Embryonic facial prominence (tissue), 1 donor: ENCODE measurements around the gene TMEM221.

Experiments used
- DNase-seq: peaks from one replicate; pipeline ENCODE4 v3.0.0-alpha.2; 2016; ENCODE audit errors: extremely low spot score

The TMEM221 gene

DNA sequence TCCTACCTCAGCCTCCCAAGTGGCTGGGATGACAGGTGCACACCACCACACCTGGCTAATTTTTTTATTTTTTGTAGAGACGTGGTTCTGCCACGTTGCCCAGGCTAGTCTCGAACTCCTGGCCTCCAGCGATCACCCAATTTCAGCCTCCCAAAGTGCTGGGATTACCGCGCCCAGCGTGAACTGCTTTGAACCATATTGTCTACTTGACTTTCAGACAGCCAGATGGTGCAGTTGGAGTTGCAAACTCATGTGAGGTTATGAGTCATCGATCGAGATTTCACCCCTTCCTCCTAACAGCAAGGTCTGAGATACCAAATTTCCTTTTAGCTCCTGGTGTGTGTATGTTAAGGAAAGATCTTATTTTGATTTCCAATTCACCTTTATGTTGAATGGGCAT is 24.6 kb upstream of the TMEM221 start:
- DNase-seq: no peak

DNA sequence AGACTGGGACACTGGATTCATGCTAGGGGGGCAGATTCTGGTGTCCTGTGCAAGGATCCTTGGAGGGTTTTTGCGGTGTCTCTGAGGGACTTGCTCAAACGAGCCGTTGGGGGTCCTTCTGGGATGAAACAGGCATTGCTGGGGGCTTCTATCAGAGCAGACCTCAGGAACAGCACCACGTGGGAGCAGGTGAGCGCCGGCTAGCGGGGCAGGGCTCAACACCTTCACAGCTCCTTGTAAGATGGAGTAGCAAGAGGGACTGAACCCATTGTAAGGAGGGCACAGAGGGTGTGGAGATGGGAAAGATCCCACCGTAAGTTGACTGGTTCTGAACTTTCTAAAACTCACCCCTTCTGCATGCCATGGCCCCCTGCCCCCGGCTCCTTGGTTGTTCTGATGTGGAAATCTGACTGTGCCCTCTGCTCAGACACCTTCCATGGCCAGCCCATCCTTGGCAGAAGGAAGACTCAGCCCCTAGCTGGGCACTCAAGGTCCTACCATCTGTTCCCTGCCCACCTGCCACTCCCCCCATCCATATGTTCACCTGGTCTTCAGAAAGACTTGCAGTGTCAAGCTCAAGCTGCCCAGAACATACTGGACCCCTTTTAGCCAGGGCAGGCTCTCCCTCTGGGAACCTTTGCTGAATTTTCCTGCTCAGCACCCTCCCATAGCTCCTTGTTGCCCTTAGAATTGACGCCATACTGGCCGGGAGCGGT is 23.1 kb upstream of the TMEM221 start:
- no peak for DNase-seq

DNA sequence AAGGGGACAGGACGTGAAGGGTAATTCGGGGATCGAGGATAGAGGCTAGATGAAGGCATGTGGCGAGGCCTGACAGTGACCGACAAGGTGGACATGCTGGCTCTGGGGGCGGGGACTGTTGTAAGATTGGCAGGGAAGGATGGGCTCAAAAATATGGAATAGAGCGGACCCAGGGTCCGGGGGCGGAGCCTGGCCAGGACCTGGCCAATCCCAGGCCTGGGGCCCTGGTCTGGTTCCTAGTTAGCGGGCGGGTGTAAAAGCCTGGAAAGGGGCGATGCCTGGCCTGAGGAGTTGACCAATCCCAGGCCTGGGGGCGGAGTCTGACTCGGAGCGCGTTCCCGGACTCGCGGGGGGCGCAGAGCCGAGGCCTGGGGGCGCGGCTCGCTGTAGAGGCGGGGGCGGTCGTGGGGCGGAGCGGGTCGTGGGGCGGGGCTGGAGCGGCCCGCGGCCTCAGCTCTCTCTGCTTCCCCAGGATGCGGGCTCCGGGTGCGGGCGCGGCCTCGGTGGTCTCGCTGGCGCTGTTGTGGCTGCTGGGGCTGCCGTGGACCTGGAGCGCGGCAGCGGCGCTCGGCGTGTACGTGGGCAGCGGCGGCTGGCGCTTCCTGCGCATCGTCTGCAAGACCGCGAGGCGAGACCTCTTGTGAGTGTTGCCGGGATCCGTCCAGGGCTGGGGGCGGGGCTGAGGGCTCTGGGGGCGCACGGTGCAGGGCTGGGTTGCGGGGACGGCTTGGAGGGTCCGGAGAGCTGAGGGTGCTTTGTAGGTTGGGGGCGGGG is 21.8 kb upstream of the TMEM221 start, which contains the start of gene SLC27A1:
SLC27A1 (plus strand) TSS at position 457 of the 774 bp plus-strand sequence; CDS start at position 474, 17 bp downstream.
- DNase-seq: peak; percentile 97

DNA sequence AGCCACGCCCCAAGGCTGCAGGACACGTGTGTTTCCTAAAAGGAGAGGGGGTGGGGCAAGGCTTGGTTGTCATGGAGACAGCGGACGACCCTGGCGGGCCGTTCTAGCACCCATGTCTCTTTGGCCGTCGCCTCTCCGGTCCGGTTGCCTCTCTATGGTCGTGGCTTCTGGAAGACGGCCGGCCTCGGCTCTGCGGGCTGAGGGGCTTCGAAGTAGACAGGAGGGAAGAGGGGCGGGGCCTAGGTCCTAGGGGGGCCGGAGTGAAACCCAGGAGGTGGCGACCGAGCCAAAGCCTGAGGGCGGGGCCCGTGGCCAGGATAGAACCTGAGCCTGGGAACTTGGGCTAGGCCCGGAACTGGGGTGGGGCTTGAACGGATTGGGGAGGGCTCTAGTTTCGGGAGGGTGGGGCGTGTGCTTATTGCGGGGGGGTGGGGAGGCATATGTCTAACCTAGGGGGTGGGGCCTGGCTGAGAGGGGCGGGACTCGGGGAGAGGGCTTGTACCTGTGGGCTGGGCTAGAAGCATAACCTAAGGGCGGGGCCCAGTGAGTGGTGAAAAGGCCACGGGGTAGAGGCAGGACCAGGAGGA is 21.1 kb upstream of the TMEM221 start:
- DNase-seq: peak; percentile 81

DNA sequence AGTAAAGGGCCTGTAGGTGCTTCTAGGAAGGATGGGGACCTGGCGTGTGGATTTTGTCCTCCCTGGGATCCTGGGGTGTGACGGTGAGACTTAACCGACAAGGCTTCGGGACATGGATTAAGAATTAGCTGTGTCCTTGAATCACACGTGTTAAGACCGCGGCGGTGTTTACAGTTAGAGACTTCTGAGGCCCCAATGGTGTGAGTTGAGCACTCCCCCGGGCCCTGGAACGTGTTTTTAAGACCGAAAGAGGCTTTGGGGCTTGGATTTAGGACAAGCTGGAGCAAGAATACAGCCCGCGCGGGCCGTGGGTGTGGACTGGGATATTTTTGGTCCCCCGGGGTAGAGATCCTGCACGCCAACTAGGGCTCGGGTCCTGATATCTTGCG is 20.6 kb upstream of the TMEM221 start:
- DNase-seq: peak; percentile 22

DNA sequence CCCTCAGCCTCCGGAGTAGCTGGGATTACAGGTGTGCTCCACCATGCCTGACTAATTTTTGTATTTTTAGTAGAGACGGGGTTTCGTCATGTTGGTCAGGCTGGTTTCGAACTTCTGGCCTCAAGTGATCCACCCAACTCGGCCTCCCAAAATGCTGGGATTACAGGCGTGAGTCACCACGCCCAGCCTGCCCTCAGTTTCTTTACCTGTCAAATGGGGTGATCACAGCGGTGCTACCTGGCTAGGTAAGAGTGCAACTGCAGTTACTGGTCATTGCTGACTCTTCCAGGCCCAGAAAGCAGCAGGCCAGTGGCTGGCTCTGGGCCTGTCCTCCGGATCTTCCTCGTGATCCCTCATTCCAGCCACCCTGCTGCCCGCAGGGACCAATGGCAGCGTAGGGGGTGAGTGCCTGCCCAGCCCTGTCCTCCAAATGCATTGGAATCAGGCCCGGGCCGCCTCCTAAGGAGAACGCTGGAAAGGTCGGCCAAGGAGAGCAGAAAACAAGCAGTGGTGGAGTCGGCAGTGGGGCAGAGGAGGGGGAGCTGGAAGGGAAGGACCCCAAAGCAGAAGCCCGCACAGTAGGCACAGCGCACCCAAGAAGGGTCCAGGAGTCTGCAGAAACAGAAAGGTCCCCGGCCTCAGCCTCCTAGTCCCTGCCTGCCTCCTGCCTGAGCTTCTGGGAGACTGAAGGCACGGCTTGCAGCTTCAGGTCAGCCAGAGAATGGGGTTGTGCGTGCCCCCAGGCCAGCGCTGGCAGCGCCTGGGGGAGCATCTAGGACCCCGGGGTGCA is 20.0 kb upstream of the TMEM221 start:
- no peak for DNase-seq

DNA sequence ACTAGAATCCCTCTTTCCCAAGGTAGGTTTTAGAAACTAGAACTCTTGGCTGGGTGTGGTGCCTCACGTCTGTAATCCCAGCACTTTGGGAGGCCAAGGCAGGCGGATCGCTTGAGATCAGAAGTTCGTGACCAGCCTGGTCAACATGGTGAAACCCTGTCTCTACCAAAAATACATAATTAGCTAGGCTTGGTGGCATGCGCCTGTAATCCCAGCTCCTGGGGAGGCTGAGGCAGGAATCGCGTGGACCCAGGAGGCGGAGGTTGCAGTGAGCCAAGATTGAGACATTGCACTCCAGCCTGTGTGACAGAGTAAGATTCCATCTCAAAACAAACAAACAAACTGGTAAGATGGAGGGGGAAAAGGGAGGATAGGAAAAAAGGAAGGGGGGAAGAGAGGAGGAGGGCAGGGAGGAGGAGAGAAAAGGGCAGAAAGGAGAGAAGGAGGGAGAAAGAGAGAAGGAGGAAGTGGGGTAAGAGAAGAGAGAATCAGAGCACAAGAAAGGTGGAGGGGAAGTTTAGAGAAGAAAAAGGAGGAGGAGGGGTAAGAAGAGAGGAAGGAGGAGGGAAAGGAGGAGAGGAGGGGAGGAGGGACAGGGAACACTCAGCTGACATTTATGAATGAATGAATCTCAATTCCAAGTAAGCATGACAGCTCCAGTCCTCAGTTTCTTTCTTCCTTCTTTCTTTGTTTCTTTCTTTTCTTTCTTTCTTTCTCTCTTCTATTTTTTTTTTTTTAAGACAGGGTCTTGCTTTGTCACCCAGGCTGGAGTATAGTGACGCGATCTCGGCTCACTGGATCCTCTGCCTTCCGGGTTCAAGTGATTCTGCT is 19.2 kb upstream of the TMEM221 start:
- DNase-seq: no peak

DNA sequence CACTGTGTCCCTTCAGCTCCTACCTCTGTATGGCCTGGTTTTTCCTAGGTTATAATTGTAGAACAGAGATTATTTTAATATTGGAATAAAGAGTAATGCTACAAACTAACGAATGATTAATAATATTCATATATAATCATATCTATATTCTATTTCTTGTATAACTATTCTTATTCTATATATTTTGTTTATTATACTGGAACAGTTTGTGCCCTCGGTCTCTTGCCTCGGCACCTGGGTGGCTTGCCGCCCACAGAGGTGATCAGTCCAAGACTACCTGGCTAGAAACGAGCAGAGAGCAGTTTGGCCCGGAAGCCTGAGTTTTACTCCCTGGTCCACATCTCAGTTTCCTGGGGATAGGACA is 18.0 kb upstream of the TMEM221 start:
- no peak for DNase-seq

DNA sequence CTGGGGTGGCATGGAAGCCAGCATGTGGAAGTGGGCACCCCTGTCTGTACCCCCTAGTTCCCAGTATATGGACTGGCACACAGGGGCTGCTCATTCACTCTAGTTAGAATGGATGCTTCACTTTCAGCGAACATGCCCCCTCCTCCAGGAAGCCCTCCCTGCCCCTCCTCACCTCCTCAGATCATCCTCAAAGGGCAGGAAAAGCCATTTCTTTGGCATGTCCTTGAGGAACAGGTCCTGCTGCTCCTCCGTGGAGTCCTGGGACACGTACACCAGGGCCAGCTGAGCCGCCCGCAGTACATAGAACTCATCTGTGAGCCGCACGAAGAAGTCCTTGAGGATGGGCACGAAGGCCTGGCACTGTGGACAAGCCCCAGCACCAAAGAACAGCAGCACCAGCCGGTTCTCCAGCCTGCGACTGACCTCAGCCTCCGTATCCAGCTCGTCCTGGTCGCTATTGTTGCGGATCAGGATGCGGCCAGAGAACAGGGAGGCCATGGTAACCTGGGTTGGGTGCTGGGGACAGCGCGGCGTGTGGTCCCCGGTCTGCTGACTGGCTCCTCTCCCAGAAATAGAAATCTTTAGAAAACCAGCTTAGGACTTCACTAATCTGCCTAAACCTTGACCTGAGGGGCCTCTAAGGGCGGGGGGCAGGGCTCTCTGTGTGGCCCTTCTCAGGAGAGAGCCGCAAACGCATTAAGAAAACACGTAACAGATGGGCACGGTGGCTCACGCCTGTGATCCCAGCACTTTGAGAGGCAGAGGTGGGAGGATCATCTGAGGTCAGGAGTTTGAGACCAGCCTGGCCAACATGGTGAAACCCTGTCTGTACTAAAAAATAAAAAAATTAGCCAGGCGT is 12.1 kb upstream of the TMEM221 start, which contains the start of gene NXNL1:
NXNL1 (minus strand) TSS at position 555 of the 859 bp plus-strand sequence; CDS start at position 498, 57 bp downstream.
- no peak for DNase-seq

DNA sequence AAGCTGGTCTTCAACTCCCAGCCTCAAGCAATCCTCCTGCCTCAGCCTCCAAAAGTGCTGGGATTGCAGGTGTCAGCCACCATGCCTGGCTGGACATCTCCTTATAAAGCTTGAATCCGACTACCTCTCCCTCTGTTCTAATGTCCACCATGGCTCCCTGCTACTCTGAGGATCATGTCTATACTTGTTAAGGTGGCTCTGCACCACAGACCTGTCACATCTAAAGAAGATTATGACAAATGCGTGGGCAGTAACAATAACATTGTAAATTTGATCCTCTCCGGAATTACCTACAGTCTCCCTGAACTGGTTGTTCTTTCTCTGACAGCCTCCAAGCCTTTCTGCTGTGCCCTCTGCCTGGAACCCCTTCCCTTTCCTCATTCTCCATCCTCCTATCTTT is 10.5 kb upstream of the TMEM221 start:
- no peak for DNase-seq

DNA sequence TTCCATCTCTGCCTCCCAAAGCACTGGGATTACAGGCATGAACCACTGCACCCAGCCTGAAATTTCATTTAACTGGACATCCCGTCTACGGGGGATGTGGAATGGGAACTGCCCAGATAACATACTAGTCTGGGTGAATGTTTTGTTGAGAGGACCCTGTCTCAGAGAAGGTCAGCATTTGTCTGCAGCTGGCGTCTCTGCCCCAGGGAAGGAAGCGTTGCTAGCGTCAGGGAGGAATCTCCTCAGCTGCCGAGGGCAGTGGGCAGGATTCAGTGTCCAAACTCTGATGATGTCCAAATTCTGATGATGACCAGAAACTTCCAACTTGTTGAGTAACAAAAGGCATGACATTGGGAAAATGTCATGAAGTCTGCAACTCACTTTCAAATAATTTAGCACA is 9.1 kb upstream of the TMEM221 start:
- no peak for DNase-seq

DNA sequence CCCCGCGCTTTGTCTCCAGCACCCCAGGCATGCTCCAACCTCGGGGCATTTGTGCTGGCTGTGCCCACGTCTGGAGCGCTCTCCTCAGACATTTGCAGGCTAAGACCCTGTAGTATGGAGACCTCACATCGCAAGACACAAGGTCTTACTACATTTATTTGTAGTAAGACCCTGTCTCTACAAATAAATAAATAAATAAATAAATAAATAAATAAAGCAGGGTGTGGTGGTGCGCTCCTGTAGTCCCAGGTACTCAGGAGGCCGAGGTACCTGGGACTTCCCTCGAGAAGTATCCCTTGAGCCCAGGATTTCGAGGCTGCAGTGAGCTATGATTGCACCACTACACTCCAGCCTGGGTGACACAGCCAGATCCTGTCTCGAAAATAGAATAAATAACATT is 7.7 kb upstream of the TMEM221 start:
- DNase-seq: no peak

DNA sequence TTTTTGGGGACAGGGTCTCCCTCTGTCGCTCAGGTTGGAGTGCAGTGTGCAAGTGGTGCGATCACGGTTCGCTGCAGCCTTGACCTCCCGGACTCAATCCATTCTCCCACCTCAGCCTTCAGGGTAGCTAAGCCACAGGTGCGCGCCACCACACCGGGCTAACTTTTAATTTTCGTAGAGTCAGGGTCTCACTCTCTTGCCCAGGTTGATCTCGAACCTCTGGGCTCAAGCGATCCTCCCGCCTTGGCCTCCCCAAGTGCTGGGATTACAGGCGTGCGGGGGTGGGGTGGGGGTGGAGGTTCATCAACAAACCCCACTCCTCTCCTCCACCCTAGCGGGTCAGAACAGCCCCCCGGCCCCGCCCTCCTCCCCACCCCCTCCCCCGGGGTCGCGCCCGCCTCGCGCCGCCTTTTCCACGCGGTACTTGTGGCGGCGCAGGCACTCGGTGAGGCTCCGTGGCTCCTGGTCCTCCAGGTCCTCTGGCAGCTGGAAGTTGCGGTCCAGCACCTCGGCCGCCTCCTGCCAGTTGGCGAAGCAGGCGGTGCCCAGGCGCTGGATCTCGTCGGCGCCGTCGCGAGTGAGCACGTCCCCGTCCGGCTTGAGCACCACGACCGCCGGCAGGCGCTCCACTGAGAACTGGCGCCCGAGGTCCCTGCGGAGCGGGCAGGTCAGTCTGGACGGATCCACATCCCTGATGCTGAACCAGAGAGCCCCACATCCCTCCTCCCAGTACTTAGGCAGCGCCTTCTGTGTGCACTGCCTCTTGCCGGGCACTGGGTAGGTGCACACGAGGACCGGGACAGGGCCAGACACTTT is 7.0 kb upstream of the TMEM221 start:
- DNase-seq: no peak

DNA sequence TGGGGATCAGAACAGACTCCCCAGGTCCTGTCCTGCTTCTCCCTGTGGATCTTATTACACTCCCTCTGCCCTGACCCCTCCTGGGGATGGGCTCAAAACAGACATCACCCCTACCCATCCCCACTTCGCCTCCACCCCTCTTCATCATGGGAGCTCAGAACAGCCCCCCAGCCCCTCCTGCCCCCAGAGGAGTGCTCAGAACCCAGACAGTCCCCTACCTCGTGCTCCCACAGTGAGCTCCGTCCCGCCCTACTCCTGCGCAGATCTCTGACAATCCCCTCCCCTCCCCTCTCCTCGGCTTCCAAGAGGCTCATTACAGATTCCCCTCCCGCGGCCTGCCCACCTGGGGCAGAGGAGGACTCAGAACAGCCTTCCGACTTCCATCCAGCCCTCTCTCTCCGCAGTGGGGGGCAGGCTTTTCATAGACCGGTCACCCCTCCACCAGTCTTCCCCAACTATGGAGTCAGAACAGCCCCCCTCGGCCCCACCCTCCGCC is 6.2 kb upstream of the TMEM221 start:
- DNase-seq: no peak

DNA sequence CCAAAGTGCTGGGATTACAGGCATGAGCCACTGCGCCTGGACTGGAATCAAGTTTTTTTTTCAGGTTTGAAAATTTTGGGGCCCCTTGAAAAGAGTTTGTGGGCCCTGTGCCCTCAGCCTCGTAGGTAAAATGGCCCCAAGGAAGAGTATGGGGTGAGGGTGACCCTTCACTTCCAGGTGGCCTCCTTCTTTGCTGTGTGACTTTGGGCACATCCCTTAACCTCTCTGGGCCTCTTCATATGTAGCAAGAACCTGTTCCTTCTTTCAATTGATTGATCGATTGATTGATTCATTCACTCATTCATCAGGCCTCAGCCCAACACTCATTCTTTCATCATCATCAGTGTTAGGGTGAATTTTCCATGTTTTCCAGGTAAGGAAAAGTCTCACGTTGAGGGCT is 3.4 kb upstream of the TMEM221 start:
- DNase-seq: no peak

DNA sequence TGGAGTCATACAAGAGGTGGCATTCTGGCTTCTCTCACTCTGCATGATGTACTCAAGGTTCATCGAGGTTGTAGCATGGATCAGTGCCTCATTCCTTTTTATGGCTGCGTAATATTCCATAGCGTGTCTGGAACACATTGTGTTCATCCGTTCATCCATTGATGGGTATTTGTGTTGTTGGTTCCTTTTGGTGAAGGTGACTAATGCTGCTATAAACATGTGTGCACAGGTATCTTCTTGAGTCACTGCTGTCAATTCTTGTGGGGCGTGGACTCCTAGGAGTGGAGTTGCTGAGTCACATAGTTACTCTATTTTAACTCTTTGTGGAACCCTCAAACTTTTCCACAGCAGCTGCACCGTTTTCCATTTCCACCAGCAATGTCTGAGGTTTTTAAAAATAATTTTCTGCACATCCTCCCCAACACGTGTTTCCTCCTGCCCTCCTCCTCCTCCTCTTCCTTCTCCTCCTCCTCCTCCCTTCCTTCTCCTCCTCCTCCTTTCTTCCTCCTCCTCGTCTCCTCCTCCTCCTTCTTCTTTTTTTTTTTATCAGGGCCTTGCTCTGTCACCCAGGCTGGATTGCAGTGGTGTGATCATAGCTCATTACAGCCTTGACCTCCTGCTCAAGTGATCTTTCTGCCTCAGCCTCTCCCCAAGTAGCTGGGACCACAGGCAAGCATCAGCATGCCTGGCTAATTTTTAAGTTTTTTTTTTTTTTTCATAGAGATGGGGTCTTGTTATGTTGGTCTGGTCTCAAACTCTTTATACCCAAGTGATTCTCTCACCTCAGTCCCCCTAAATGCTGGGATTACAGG is 2.0 kb upstream of the TMEM221 start:
- DNase-seq: no peak

DNA sequence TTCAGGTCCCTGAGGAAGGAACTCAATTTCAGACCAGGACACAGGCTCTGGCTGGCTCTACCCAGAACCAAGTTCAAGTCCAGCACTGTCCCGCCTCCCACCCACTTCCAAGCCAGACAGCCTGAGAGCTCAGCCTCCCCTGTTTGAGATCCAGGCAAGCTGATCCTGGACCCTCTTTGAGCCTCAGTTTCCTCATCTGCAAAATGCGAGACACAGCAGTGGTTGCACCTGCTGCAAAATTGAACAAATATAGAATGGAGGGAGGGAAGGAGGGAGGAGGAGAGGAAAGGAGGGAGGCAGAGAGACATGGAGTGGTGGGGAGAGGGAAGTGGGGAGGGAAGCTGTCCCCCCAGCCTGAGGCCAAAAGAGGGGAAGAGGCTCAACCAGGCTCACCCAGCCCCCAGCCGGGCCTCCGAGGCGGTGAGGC is 751 bp downstream of the TMEM221 start:
- DNase-seq: no peak

DNA sequence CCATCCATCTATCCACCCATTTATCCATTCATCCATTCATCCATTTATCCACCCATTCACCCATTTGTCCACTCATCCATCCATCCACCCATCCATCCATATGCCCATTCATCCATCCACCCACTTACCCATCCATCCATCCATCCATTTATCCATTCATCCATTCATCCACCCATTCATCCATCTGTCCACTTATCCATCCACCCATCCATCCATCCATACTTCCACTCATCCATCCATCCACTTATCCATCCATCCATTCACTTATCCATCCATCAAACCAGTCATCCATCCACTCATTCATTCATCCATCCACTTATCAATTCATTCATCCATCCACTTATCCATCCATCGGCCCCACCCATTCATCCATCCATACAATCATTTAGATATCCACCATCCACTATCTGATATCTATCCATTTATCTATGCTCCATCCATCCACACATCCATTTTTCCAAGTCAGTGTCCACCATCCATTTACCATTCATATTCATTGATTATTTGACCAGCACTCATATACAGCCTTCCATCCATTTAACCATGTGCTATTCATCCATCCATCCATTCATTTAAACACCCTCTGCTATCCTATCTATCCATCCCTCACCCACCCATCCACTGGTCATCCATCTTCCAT is 2.8 kb downstream of the TMEM221 start:
- no peak for DNase-seq
